MM.1S (cell line): ENCODE data around the gene NR1I2.

Experiments used
- CTCF ChIP-seq: fragments of 300-600 bp; sonication (generic); IDR thresholded peaks from 2 replicates; pipeline ENCODE4 v1.5.1; 2016; ENCODE audit warnings: antibody characterized with exemption, low read length, mixed read lengths
- EZH2 ChIP-seq: fragments of 300-600 bp; sonication (generic); optimal IDR thresholded peaks from 2 replicates; pipeline ENCODE3; 2017; ENCODE audit warnings: low read depth, mild to moderate bottlenecking, antibody characterized with exemption, low read length, mixed read lengths

GRCh38 chr3:119790369-119790768 lies 8.5 kb downstream of the NR1I2 start:
- TF ChIP-seq CTCF (no peak), EZH2 (no peak)
